HG02938 (cell line): ENCODE data around the gene CD300A.

Experiments used
- ATAC-seq: cut with Tn5 transposase; IDR thresholded peaks from one replicate; pipeline ENCODE4 v1.9.1; 2021; ENCODE audit warnings: mild to moderate bottlenecking, moderate library complexity; ENCODE audit not compliant: unreplicated experiment

Gene CD300A

GRCh38 chr17:74454197-74455024, 12.0 kb upstream of the CD300A start:
- ATAC-seq: peak; percentile 68

- no peak for ATAC-seq
Observed at GRCh38 chr17:74455025-74455545, 11.3 kb upstream of the CD300A start.

GRCh38 chr17:74455821-74456220, 10.6 kb upstream of the CD300A start:
- ATAC-seq: no peak

- no peak for ATAC-seq
Observed at GRCh38 chr17:74457146-74457819, 9.2 kb upstream of the CD300A start.

GRCh38 chr17:74457820-74458166, 8.6 kb upstream of the CD300A start:
- no peak for ATAC-seq

- no peak for ATAC-seq
Observed at GRCh38 chr17:74458835-74459234, 7.6 kb upstream of the CD300A start.

GRCh38 chr17:74459622-74460021, 6.8 kb upstream of the CD300A start:
- ATAC-seq: no peak

GRCh38 chr17:74460241-74460640, 6.2 kb upstream of the CD300A start:
- no peak for ATAC-seq

- ATAC-seq: no peak
Observed at GRCh38 chr17:74460996-74461395, 5.4 kb upstream of the CD300A start.

GRCh38 chr17:74461611-74462010, 4.8 kb upstream of the CD300A start:
- ATAC-seq: no peak

GRCh38 chr17:74464730-74465377, 1.6 kb upstream of the CD300A start:
- no peak for ATAC-seq

GRCh38 chr17:74465378-74466110, 890 bp upstream of the CD300A start:
- ATAC-seq: no peak

GRCh38 chr17:74466828-74467184, 372 bp downstream of the CD300A start:
- no peak for ATAC-seq

- peak; percentile 66 for ATAC-seq
Observed at GRCh38 chr17:74467221-74467951, 952 bp downstream of the CD300A start.

- ATAC-seq: no peak
Observed at GRCh38 chr17:74471341-74471740, 4.9 kb downstream of the CD300A start.

GRCh38 chr17:74472890-74473289, 6.5 kb downstream of the CD300A start:
- no peak for ATAC-seq

GRCh38 chr17:74473294-74473693, 6.9 kb downstream of the CD300A start:
- ATAC-seq: no peak

- no peak for ATAC-seq
Observed at GRCh38 chr17:74474043-74474792, 7.8 kb downstream of the CD300A start.

- ATAC-seq: no peak
Observed at GRCh38 chr17:74475189-74475588, 8.8 kb downstream of the CD300A start.

GRCh38 chr17:74477411-74477810, 11.0 kb downstream of the CD300A start:
- ATAC-seq: no peak
